HCEC 1CT (cell line): ENCODE data around the gene CFAP74.
A peak's percentile ranks its signal among the peaks of the same experiment; 100 is the strongest.
"Not testable (repeated sequence)": the region's sequence is repeated elsewhere in the genome, so short reads cannot be mapped to it uniquely, and the experiment has no call there.

Source experiments
- DNase-seq: peaks from one replicate; pipeline ENCODE4 v3.0.0-alpha.2; 2017

Gene CFAP74

DNA sequence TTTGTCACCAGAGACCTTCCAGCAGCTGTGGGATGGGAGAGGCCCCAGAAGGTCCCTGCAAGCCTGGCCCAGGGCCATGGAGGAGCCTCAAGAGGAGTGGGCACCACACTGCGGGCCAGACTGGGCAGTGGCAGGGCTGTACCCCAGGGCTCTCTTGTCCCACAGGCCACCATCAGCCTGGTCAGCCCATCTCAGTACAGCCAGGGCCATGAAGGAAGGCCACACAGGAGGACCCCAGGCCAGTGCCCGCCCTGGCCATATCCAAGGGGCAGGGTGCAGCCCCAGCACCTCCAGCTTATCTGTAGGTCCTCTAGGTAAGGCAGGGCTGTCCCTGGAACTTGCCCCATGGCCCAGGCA is 109.6 kb downstream of the CFAP74 start:
- no peak for DNase-seq

DNA sequence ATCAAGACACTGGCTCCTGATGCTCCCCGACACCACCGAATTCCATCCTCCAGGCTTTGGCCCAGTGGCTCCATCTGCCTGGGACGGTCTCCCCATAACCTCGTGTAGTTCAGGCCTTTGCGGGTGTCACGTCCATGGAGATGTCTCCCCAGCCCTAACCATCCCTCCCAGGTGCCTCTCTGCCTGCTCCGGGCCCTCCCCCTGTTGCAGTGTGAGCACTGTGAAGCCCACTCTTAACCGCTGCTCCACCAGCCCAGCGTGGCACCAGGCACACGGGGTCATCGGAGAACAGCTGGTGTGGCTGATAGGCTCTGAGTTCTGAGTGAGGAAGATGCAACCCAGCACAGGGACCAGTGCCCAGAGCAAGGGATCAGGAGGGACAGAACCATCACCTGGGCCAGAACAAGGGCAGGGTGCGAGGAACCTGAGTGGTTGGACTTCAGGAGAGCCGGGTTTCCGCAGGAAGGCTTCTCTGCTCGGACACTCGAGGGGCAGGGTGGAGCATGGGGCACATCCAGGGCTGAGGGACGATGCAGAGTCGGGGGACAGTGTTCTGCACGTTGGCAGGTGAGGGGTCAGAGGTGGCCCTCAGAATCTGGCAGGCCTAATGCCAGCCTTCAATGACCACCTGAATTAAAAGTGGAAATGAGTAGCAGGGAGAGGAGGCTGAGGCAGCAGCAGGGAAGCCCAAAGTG is 110.1 kb downstream of the CFAP74 start:
- no peak for DNase-seq

DNA sequence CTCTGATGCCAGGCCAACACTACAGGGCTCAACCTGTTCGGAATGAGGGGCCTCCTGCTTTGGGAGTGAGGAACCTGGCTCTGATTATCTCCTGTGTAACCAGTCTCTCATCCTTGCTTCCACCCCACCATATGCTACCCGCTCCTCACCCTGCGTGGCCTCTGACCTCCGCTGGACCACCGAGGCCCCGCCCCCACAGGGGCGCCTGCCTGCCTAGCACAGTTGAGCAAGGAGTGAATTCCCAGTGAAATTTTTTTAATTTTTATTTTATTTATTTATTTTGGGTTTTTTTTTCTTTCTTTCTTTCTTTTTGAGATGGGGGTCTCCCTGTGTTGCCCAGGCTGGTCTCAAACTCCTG is 110.8 kb downstream of the CFAP74 start:
- no peak for DNase-seq

- DNase-seq, result no peak
Measured at GRCh38 chr1:1892079-1892762, 111.4 kb downstream of the CFAP74 start.

GRCh38 chr1:1891349-1892078 is 112.1 kb downstream of the CFAP74 start:
- peak; percentile 39 for DNase-seq

DNA sequence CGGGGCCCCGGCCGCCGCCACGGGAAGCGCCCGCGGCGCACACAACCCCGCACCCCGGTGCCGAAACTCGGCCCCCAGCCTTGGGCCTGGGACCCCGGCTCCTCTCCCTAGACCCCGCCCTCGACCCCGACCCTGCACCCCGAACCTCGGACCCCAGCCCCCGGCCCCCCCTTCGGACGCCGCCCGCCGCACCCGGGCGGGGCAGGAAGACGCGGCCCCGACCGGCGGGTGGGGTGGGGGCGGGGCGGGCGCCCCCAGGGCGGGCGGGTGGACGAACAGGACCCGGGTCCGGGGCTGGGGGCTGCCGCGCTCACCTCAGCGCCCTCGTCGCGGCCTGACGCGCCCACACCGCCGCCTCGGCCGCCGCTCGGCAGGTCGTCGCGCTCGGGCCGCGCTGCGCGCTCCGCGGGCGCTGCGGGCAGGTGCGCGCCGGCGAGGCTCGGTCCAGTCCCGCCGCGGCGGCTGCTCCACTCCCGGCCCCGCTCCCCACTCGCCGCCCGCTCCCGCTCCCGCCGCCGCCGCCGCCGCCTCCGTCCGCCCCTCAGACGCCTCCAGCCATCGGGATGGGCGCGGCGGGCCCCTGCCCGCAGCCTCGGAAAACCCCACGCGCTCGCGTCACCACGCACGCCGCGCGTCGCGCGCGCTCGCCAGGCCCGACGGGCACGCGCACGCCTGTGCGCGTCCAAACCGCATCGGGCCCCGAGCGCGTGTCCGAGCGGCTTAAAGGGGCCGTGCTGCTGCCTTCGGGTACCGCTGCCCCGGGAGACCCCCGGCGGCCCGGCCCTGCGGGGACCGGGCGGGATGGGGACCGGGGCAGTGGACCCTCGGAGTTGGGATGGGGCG is 112.9 kb downstream of the CFAP74 start, which contains the start of gene GNB1:
TSS of gene GNB1 (minus strand) at position 582 of the 843 bp plus-strand sequence. CDS start 65,634 bp downstream, outside the sequence.
- peak; percentile 85 for DNase-seq

DNA sequence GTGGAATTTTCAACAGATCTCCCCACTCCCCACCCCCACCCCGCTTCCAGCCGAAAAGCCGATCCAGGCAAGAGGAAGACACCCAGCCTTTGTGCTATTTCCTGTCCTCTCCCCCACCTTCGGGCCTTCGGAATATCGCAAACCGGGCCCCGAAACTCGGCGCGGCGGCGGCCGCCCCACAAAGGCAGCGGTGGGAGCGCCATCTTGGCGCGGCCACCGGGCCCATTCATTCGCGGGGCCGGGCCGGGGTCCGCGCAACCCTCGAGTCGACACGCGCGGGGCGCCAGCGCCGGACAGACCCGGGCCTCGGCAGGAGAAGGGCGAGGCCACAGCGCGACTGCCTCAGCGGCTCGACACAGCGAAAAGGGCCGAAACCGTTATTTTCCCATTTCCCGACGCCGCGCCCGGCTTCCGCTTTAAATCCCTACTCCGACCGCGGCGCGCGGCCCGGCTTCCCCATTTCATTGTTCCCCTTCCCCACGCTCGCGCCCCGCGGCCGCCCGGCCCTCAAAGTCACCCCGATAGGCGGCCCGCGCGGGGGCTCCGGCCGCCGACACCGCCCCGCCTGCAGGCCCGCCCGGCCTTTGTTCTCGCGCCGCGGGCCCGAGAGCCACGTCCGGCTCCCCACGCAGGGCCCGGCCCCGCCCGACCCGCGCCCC is 113.6 kb downstream of the CFAP74 start:
- DNase-seq, result peak; percentile 54

- peak; percentile 18 for DNase-seq
Measured at GRCh38 chr1:1889090-1889750, 114.4 kb downstream of the CFAP74 start.

DNA sequence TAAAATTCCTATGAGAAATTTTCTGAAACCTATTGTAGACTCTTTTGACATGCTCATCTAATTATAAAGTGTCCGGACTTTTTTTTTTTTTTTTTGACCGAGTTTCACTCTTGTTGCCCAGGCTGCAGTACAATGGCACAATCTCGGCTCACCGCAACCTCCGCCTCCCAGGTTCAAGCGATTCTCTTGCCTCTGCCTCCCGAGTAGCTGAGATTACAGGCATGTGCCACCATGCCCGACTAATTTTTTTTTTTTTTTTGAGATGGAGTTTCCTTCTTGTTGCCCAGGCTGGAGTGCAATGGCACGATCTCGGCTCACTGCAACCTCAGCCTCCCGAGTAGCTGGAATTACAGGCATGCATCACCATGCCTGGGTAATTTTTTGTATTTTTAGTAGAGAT is 119.7 kb downstream of the CFAP74 start:
- not testable (repeated sequence) for DNase-seq

- DNase-seq, result no peak
Measured at GRCh38 chr1:1883092-1883873, 120.3 kb downstream of the CFAP74 start.

- no peak for DNase-seq
Measured at GRCh38 chr1:1881727-1882126, 121.9 kb downstream of the CFAP74 start.

GRCh38 chr1:1880617-1881312 is 122.8 kb downstream of the CFAP74 start:
- no peak for DNase-seq

DNA sequence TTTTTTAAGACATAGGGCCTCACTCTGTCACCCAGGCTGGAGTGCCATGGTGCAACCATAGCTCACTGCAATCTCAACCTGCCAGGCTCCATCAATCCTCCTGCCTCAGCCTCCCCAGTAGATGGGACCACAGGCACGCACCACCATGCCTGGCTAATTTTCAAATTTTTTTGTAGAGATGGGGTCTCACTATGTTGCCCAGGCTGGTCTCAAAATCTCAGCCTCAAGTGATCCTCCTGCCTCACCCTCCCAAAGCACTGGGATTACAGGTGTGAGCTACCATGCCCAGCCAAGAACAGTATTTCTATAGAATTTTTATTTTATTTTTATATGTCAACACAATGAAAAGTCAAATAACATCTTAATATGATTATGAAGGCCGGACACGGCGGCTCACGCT is 123.6 kb downstream of the CFAP74 start:
- no peak for DNase-seq

GRCh38 chr1:1877865-1878436 is 125.6 kb downstream of the CFAP74 start:
- no peak for DNase-seq

GRCh38 chr1:1876335-1876930 is 127.2 kb downstream of the CFAP74 start:
- no peak for DNase-seq

DNA sequence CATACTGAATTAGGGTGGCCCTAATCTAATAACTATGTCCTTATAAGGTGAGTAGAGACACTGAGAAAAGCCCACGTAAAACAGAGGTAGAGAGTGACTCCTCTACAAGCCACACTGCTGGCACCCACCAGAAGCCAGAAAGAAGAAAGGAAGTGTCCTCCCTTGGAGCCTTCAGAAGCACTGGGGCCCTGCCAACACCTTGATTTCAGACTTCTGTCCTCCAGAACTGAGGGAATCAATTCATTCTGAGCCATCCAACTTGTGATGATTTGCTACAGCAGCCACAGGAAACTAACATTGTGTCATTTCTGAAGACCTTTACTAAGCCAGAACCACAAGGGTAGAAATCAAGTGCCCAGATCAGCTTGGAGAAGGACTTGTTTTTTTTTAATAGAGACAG is 127.7 kb downstream of the CFAP74 start:
- no peak for DNase-seq

- no peak for DNase-seq
Measured at GRCh38 chr1:1874901-1875300, 128.7 kb downstream of the CFAP74 start.

- no peak for DNase-seq
Measured at GRCh38 chr1:1873186-1873585, 130.4 kb downstream of the CFAP74 start.

DNA sequence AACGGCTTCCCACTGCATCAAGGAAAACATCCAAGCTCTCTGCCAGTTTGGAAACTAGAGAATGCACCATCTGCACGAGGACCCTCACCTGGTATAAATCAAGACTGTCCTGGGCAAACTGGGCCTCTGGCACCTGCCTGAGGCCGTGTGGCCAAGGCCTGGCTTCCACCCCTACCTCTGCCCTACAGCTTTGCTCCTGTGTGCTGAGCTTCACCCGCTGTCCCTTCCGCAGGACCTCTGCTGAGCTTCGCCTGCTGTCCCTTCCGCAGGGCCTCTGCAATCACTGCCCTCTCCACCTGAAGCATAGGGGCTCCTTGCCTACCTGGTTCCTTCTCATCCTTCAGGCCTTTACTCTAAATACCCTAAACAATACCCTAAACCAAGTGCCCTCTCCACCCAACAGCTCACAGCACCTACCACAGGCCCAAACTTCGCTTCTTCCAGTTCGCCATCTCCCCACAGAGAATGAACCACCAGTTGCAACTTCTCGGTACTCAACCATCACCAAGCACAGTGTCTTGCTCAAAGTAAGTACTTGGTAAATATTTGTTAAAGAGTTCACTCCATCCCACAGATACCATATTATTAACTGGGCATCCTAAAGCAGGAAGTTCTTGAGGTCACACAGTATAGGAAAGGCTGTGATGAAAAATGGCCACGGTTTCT is 131.1 kb downstream of the CFAP74 start:
- DNase-seq, result no peak
